Activated T-helper 1 cell treated with Interleukin-2 at 50 U/mL for 16 hours (primary cell): ENCODE results near the gene CBX3.
"Not testable (repeated sequence)": the region's sequence is repeated elsewhere in the genome, so short reads cannot be mapped to it uniquely, and the experiment has no call there.

ENCODE experiments used
- DNase-seq: peaks from one replicate; pipeline ENCODE4 v3.0.0-alpha.2; 2020; ENCODE audit warnings: low read depth

The CBX3 gene

DNA sequence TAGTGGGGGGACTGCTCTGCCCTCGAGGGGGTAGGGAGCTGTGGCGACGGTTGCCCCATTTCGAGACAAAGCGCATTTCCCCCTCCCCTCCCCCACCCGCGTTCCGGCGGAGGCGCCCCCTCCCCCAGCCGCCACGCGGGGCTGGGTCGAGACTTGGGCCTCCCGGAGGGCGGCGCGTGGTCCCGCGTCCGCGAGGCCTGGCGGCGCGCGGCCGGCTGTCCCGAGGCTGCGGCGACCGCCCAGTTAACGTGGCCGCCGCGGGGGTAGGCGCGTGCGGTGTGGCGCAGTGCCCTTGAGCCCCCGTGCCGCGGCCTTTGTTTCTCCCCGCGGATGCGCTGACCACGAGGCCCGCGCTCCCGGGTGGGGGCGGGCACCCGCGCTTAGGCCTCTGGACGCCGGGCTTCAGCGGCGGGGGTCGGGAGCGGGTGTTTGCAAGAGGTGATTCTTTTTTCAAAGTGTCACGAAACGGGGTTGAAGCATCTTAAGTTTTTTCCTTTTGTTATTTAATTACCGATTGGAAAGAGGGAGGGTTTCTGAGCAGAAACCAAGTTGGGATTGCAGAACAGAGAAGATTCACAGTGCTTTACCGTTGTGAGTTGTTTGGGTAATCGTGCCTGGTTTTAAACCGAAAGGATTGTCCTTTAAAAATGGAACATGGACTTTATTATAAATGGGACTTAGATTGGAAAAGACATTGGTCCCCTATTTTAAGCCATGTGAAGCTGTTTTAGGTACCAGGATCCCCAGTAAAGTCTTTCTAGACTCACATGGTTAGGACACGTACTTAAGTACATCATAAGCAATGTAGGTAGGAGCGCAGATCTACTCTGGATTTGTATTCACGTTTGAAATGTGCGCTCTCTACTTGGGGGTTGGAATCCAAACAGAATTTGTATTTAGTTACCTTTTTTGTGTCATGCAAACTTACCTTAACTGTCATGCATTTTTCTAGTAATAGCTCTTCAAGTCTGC is 760 bp downstream of the CBX3 start:
- DNase-seq = peak; percentile 45

DNA sequence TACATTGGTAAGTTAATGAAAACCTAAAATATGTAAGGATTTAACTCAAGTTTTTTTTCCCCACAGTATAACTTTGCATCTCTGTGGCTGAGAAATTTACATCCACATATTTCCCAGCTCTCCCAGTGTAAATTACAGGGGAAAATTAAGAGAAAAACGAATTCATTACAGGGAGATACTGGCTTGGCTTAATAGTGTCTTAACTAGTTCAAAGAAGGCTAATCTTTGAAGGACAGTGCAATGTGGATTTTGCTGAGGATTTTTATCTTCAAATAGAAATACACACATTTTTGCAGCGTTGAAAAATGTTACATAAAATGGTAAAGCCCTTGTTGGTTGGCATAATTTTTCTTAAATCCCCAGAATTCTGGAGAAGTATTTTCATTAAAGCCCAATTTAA is 1.5 kb downstream of the CBX3 start:
- no peak for DNase-seq

DNA sequence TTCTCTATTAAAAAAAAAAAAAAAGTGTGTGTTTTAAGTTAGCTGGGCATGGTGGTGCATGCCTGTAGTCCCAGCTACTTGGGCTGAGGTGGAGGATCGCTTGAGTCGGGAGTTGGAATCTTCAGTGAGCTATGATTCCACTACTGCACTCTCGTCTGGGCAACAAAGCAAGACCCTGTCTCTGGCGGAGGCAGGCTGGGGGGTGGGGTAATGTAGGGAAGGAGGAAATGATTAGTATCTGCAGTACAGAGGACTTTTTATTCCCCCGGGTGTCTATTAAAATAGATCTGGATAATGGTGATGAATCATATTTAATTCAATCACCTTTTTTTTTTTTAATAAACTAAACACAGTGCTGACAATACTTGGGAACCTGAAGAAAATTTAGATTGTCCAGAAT is 6.5 kb downstream of the CBX3 start:
- DNase-seq = no peak

GRCh38 chr7:26212921-26213718 is 11.6 kb downstream of the CBX3 start:
- DNase-seq = no peak

DNA sequence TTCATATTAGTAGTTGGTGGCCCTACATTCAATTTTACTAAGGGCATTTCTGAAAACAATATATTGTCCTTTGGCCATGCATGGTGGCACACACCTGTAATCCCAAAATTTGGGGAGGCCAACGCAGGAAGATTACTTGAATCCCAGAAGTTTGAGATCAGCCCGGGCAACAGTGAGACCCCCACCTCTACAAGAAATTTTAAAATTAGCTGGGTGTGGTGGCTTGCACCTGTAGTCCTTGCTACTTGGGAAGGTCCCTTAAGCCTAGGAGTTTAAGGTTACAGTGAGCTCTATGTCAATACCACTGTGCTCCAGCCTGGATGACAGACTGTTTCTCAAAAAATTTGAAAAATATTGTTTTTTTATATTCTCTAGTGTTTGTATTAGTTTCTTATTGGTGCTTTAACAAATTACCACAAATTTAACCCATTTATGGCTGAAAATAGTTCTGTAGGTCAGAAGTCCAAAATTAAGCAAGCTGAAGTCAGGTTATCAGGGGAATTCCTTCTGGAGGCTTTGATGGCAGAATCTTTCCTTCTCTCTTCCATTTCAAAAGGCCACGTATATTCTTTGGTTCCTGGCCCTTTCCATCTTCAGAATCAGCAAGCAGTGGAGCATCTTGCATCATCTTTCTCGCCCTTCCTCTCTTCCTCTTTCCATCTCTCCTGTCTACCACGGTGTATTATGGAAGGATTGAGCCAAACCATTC is 12.4 kb downstream of the CBX3 start:
- no peak for DNase-seq

DNA sequence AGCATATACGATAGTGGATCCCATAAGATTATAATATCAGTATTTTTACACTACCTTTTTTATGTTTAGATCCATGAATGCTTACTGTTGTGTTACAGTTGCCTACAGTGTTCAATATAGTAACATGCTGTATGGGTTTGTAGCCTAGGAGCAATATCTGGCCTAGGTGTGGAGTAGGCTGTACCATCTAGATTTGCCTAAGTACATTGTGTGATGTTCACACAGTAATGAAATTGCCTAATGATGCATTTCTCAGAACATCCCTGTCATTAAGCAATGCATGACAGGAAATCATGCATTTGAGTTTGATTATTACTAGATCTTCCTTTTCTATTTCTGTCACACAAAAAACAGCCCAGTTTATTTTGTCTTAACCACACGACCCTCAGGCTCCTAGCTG is 14.5 kb downstream of the CBX3 start:
- no peak for DNase-seq

DNA sequence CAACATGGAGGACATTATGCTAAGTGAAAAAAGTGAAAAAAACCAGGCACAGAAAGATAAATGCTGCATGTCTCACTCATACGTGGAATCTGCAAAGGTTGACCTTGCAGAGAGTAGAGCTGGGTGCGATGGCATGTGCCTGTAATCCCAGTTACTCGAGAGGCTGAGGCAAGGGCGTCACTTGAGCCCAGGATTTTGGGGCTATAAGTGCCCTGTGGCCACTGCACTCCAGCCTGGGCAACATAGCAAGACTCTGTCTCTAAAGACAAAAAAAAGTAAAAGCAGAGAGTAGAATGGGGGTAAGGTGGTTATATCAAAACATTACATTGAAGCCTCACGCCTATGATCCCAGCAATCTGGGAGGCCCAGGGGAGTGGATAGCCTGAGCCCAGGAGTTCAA is 22.8 kb downstream of the CBX3 start:
- DNase-seq = no peak

DNA sequence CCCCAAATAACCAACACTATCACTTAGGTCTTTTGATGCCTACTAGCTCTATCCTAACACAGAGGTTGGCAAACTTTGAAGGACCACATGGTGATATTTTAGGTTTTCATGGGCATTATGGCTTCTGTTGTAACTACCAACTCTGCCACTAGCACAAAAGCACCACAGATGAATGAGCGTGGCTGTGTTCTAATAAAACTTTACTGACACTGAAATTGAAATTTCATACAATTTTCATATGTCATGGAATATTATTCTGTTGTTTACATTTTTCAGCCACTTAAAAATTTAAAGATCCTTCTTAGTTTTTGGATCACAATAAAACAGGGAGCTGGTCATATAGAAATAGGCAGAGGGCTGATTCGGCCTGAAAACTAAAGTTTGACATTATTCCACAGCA is 26.4 kb downstream of the CBX3 start:
- no peak for DNase-seq

GRCh38 chr7:26233902-26234511 is 32.5 kb downstream of the CBX3 start:
- no peak for DNase-seq

DNA sequence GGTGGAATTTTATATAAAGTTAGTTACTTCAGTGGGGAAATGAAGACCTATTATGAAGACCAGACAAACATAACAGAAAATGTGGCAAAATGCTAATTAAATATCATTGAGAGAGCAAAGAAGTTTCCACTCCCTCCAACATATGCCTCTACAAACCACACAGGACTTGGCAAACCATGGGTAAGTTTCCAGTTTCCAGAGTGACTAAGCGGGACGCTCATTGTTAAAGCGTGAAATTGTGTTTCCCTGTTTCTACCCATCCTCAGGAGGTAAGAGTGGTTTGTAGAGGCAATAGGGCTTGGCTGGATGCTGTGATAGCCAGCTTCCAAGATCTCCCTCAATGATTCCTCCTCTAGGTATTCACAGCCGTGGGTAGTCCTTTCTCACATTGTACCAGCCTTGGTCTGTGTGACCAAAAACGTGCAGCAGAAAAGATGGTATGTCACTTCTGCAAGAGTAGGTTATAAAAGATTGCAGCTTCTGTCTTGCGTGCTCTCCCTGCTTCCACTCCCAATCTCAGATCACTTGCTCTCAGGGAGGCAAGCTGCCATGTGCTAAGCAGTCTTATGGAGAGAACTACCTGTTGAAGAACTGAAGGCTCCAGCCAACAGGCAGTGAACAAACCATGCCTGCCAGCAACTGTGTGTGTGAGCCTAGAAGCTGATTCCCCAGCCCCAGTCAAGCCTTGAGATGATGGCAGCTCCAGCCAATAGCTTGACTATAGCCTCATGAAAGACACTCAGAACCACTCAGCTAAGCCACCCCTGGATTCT is 35.7 kb downstream of the CBX3 start:
- DNase-seq = no peak

DNA sequence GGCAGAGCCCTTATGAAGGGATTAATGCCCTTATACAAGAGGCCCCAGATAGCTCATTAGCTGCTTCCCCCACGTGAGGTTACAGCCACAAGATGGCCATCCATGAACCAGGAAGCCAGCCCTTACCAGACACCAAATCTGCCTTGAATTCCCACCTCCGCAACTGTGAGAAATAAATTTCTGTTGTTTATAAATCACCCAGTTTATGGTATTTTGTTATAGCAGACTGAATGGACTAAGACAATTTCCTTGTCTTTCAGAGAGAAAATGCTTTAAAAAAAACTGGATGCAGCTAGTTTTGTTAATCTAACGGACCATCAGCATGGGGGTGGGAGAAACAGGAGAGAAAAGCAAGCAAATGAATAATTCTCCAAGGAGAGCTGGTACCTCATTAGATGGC is 36.5 kb downstream of the CBX3 start:
- no peak for DNase-seq

- DNase-seq = no peak
These were observed 43.6 kb downstream of the CBX3 start for GRCh38 chr7:26245150-26245549.

- no peak for DNase-seq
These were observed 48.7 kb downstream of the CBX3 start for GRCh38 chr7:26250239-26250638.

DNA sequence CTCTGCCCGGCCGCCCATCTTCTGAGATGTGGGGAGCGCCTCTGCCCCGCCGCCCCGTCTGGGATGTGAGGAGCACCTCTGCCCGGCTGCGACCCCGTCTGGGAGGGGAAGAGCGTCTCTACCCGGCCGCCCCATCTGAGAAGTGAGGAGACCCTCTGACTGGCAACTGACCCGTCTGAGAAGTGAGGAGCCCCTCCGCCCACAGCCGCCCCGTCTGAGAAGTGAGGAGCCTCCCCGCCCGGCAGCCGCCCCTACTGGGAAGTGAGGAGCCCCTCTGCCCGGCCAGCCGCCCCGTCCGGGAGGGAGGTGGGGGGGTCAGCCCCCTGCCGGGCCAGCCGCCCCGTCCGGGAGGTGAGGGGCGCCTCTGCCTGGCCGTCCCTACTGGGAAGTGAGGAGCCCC is 60.3 kb downstream of the CBX3 start:
- not testable (repeated sequence) for DNase-seq
